ENCODE results near the gene ZIK1. TPM values are rescaled to one million over a fixed set of nuclear protein-coding genes. Genes with fewer than 3 reads are reported as not detected.

Gene ZIK1
- 29.8 TPM for total RNA-seq

GRCh38 chr19:57583521-57584416 lies at the start of gene ZIK1:
Gene ZIK1 (plus strand): TSS chr19:57584145. CDS start chr19:57584357, 212 bp downstream.
- FAIRE-seq (no peak), DNase-seq (ENCODE audit: low spot score in 2 of 2) (peak; percentile 92 to 99)

- FAIRE-seq = no peak
- DNase-seq (ENCODE audit: low spot score in 2 of 2) = no peak
These were observed 45.9 kb upstream of the ZIK1 start for GRCh38 chr19:57537953-57538547.

- DNase-seq (ENCODE audit: low spot score in 2 of 2) (no peak), FAIRE-seq (no peak)
These were observed 37.4 kb upstream of the ZIK1 start for GRCh38 chr19:57546513-57546912.

- DNase-seq (ENCODE audit: low spot score in 2 of 2) = no peak
These were observed 31.5 kb upstream of the ZIK1 start for GRCh38 chr19:57552432-57552831.

GRCh38 chr19:57557659-57558058 lies 26.3 kb upstream of the ZIK1 start:
- no peak for FAIRE-seq
- no peak for DNase-seq (ENCODE audit: low spot score in 2 of 2)

More at GRCh38 chr19:57552432-57552831, 31.5 kb upstream of the ZIK1 start:
- FAIRE-seq = no peak

- DNase-seq (ENCODE audit: low spot score in 2 of 2) = peak in 1 of 2 donors; percentile 12
- no peak for FAIRE-seq
These were observed 25.4 kb upstream of the ZIK1 start for GRCh38 chr19:57558525-57558924.

GRCh38 chr19:57559008-57559403 lies 24.9 kb upstream of the ZIK1 start:
- FAIRE-seq = no peak
- peak in 1 of 2 donors; percentile 26 for DNase-seq (ENCODE audit: low spot score in 2 of 2)

- peak; percentile 80 to 95 for DNase-seq (ENCODE audit: low spot score in 2 of 2)
- no peak for FAIRE-seq
These were observed 24.4 kb upstream of the ZIK1 start, which contains the start of gene ZNF550 for GRCh38 chr19:57559404-57560025. Gene ZNF550 (minus strand): TSS chr19:57559863. CDS start chr19:57559682, 181 bp downstream.

GRCh38 chr19:57560049-57560491 lies 23.9 kb upstream of the ZIK1 start:
- DNase-seq (ENCODE audit: low spot score in 2 of 2) (no peak), FAIRE-seq (no peak)

- FAIRE-seq (no peak), DNase-seq (ENCODE audit: low spot score in 2 of 2) (no peak)
These were observed 20.4 kb upstream of the ZIK1 start for GRCh38 chr19:57563547-57563946.

- DNase-seq (ENCODE audit: low spot score in 2 of 2) = no peak
- FAIRE-seq = no peak
These were observed 17.3 kb upstream of the ZIK1 start for GRCh38 chr19:57566396-57567265.

- FAIRE-seq = no peak
These were observed 13.2 kb upstream of the ZIK1 start for GRCh38 chr19:57570707-57571106.

GRCh38 chr19:57572415-57572947 lies 11.5 kb upstream of the ZIK1 start:
- FAIRE-seq = no peak
- no peak for DNase-seq (ENCODE audit: low spot score in 2 of 2)

More at GRCh38 chr19:57570707-57571106, 13.2 kb upstream of the ZIK1 start:
- no peak for DNase-seq (ENCODE audit: low spot score in 2 of 2)

- no peak for FAIRE-seq
- DNase-seq (ENCODE audit: low spot score in 2 of 2) = no peak
These were observed 7.3 kb upstream of the ZIK1 start for GRCh38 chr19:57576661-57577060.

GRCh38 chr19:57578487-57579205 lies 5.3 kb upstream of the ZIK1 start, which contains the start of gene ZNF416:
Gene ZNF416 (minus strand): TSS chr19:57578911. CDS start chr19:57578704, 207 bp downstream.
- DNase-seq (ENCODE audit: low spot score in 2 of 2) = peak; percentile 99
- FAIRE-seq = peak; percentile 68

- FAIRE-seq (no peak), DNase-seq (ENCODE audit: low spot score in 2 of 2) (no peak)
These were observed 833 bp upstream of the ZIK1 start for GRCh38 chr19:57583104-57583520.

GRCh38 chr19:57587529-57587928 lies 3.6 kb downstream of the ZIK1 start:
- FAIRE-seq = no peak
- no peak for DNase-seq (ENCODE audit: low spot score in 2 of 2)

- peak in 1 of 2 donors; percentile 20 for DNase-seq (ENCODE audit: low spot score in 2 of 2)
- FAIRE-seq = no peak
These were observed 15.4 kb downstream of the ZIK1 start for GRCh38 chr19:57599377-57599760.
